Measurements from ENCODE around the gene FBXO5. TPM values are rescaled to one million over a fixed set of nuclear protein-coding genes. Genes with fewer than 3 reads are reported as not detected.

FBXO5 gene
- total and polyA plus RNA-seq, 9 donors: 2.9 to 10.4 (median 5.5) TPM

- Histone ChIP-seq H3K36me3 (no peaks in the 10 kb centered on the region), H3K27me3 (no peaks in the 10 kb centered on the region), H3K4me3 (no peak overlapping the region), H3K9me3 (no peaks in the 10 kb centered on the region), H3K4me1 (ENCODE audit: insufficient read depth) (no peaks in the 10 kb centered on the region), H3K27ac (no peak overlapping the region)
- no peak for DNase-seq
- WGBS, 3 donors: 79 to 93% (median 88%) methylated on average over 3 of the region's 3 CpGs
- no peak for TF ChIP-seq POLR2A (IDR thresholded peaks at IDR 0.05)
- TF ChIP-seq CTCF (IDR thresholded peaks at IDR 0.05): no peak
- TF ChIP-seq EP300 (IDR thresholded peaks at IDR 0.05): no peak
- intact Hi-C loops (cut with DNase I): no loop called here
These were observed 50.0 kb downstream of the FBXO5 start for GRCh38 chr6:152932865-152933264.

DNA sequence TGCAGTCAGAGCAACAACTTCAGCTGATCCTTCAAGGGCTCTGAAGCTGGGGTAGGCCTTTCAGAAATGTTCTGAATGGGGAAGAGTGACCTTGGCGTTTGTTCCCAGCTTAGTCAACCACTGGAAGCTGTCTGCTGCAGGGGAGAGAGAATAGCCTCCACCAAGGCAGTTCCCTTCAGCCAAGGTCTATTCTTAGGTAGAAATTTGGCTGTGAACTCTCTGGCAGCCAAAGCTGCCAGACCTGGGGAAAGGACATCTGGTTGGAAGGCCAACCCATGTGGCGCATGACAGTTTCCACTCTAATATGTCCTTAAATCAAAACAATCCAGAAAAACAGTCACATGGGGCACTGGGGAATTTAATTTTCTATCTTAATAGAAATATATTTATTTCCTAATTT, 60.1 kb downstream of the FBXO5 start:
- Histone ChIP-seq H3K4me3 (no peak overlapping the region), H3K36me3 (no peaks in the 10 kb centered on the region), H3K9me3 (no peaks in the 10 kb centered on the region), H3K27ac (no peak overlapping the region), H3K4me1 (ENCODE audit: insufficient read depth) (no peaks in the 10 kb centered on the region), H3K27me3 (no peaks in the 10 kb centered on the region)
- no peak for DNase-seq
- TF ChIP-seq POLR2A (IDR thresholded peaks at IDR 0.05): no peak
- 90 to 94% (median 93%) methylated on average over 2 of the region's 2 CpGs for WGBS, 3 donors
- intact Hi-C loops (cut with DNase I): no loop called here

Small RNA genes lying within 50 kb of the gene (small RNA-seq; reads per million reads assigned to genes)
- gene AL080276.1: not detected

Other genes starting within 250 kb of the FBXO5 start
- under 1 TPM in 5 of 7 donors, not detected in 2; 0.31 to 0.46 (median 0.43) TPM for gene VIP, start 232.2 kb downstream of the FBXO5 start, total RNA-seq
- gene VIP, start 232.2 kb downstream of the FBXO5 start, polyA plus RNA-seq: under 1 TPM; 0.46 to 0.63 TPM
- 10 to 100 TPM in 5 of 7 donors, 1 to 10 TPM in 2; 8.4 to 18.1 (median 16.2) TPM for gene MTRF1L, start 19.7 kb upstream of the FBXO5 start, total RNA-seq
- gene MTRF1L, start 19.7 kb upstream of the FBXO5 start, polyA plus RNA-seq: 10 to 100 TPM in 1 of 2 donors, 1 to 10 TPM in 1; 8.8 to 15.6 TPM
- gene RGS17, start 148.2 kb upstream of the FBXO5 start, total RNA-seq: under 1 TPM; 0.30 to 0.95 (median 0.46) TPM
- under 1 TPM; 0.30 to 0.60 TPM for gene RGS17, start 148.2 kb upstream of the FBXO5 start, polyA plus RNA-seq

All from ovary (tissue), 9 donors.